GM23248 (cell line): ENCODE measurements around the gene SHH.

Experiments
- EZH2 ChIP-seq: fragments of 200-600 bp; sonication (generic); IDR thresholded peaks from 2 replicates; pipeline ENCODE4 v1.6.1; 2018; ENCODE audit warnings: antibody characterized with exemption, mild to moderate bottlenecking; ENCODE audit not compliant: insufficient read depth, poor library complexity, severe bottlenecking
- EZH2phosphoT487 ChIP-seq: fragments of 200-600 bp; sonication (generic); IDR thresholded peaks from 2 replicates; pipeline ENCODE4 v1.6.1; 2018; ENCODE audit warnings: antibody characterized with exemption, moderate library complexity, mild to moderate bottlenecking, low read depth; ENCODE audit not compliant: insufficient read depth

GRCh38 chr7:155791836-155792235, 20.4 kb downstream of the SHH start:
- TF ChIP-seq EZH2 (no peak), EZH2phosphoT487 (no peak)
